Activated CD8-positive, alpha-beta T cell treated with anti-CD3 and anti-CD28 coated beads for 36 hours (primary cell): ENCODE data around the gene ADCY5. TPM values are rescaled to one million over a fixed set of nuclear protein-coding genes. Genes with fewer than 3 reads are reported as not detected.

Experiments
- ATAC-seq: fragments of 200-7000 bp; cut with Tn5 transposase; one replicate; pipeline ENCODE4 v1.10.0; 2021; ENCODE audit warnings: mild to moderate bottlenecking, moderate library complexity
- CTCF ChIA-PET: fragments of 350-600 bp; sonication (Branson Sonifier 250); formaldehyde crosslinking; loops from one replicate; lab custom pipeline; 2021; ENCODE audit warnings: antibody characterized with exemption; lab: Charles Lee
- POLR2A ChIA-PET: fragments of 350-600 bp; sonication (Branson Sonifier 250); formaldehyde crosslinking; loops from one replicate; lab custom pipeline; 2021; ENCODE audit warnings: antibody characterized with exemption; lab: Charles Lee
- DNase-seq: peaks from one replicate; pipeline ENCODE4 v3.0.0-alpha.2; 2020
- H3K27ac Mint-ChIP-seq: one replicate; pipeline ENCODE4 v1.8.0; 2021; ENCODE audit warnings: mild to moderate bottlenecking, mixed read lengths
- H3K27me3 Mint-ChIP-seq: one replicate; pipeline ENCODE4 v1.8.0; 2021; ENCODE audit warnings: mixed read lengths
- H3K36me3 Mint-ChIP-seq: one replicate; pipeline ENCODE4 v1.8.0; 2021; ENCODE audit warnings: low read depth, mixed read lengths
- H3K4me1 Mint-ChIP-seq: one replicate; pipeline ENCODE4 v1.8.0; 2021; ENCODE audit warnings: low read depth, mixed read lengths
- H3K4me3 Mint-ChIP-seq: one replicate; pipeline ENCODE4 v1.8.0; 2021; ENCODE audit warnings: mild to moderate bottlenecking, moderate library complexity, mixed read lengths
- H3K9me3 Mint-ChIP-seq: one replicate; pipeline ENCODE4 v1.8.0; 2021; ENCODE audit warnings: mixed read lengths
- intact Hi-C: fragments of 100-400 bp; cut with micrococcal nuclease; formaldehyde crosslinking; loops from one replicate; pipeline ENCODE4 v1.10.0; 2022
- total RNA-seq, 2 experiments: library from RNA; stranded (reverse); gene quantifications; one replicate each; pipeline ENCODE4 v1.2.3, GENCODE V29; 2021
- TF ChIP-seq, protein P1 (sequence below): fragments of 200-600 bp; IDR thresholded peaks from one replicate; pipeline ENCODE4 v1.8.0; 2022; ENCODE audit warnings: antibody characterized with exemption, mild to moderate bottlenecking

The ADCY5 gene
- total RNA-seq, 2 experiments from 2014 or later, result not detected

DNA sequence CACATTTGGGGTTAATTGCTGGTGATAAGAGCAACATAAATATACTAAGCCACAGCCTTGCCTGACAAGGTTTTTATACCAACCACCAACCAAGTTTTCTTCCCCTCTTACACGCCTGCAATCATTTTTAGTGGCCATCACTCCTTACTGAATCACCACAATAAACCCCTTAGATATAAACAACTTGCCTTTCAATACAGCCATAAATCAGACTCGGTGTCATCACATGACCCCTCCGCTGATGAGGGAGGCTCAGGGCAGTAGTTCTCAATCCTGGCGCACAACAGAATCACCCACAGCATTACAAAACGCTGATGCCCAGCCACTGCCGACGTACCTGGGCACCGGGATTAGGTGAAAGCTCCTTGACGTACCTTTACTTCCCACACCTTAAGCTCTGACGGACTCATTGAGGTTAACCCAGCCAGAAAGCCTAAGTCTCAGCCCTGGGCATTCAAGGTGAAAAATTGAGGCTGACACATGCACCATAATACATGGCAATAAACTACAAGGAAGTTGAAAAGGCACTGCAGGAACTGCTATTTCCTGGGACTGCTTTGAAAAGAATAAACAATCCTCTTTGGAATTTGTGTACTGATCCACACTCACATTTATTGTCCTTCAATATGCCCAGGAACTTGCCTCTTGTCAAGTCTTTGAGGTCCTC lies 17.1 kb downstream of the ADCY5 start:
- POLR2A ChIA-PET, result no interaction called here
- CTCF ChIA-PET, result no interaction called here
- TF ChIP-seq, protein P1, sequence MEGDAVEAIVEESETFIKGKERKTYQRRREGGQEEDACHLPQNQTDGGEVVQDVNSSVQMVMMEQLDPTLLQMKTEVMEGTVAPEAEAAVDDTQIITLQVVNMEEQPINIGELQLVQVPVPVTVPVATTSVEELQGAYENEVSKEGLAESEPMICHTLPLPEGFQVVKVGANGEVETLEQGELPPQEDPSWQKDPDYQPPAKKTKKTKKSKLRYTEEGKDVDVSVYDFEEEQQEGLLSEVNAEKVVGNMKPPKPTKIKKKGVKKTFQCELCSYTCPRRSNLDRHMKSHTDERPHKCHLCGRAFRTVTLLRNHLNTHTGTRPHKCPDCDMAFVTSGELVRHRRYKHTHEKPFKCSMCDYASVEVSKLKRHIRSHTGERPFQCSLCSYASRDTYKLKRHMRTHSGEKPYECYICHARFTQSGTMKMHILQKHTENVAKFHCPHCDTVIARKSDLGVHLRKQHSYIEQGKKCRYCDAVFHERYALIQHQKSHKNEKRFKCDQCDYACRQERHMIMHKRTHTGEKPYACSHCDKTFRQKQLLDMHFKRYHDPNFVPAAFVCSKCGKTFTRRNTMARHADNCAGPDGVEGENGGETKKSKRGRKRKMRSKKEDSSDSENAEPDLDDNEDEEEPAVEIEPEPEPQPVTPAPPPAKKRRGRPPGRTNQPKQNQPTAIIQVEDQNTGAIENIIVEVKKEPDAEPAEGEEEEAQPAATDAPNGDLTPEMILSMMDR, result no peak

GRCh38 chr3:123431007-123431657 lies 17.8 kb downstream of the ADCY5 start:
- ChIA-PET CTCF (no interaction called here), POLR2A (no interaction called here)
- no peak overlapping the region for H3K4me3 Mint-ChIP-seq
- DNase-seq, result no peak
- H3K27ac Mint-ChIP-seq, result no peak overlapping the region
- TF ChIP-seq, protein P1, result no peak
- no peaks in the 10 kb centered on the region for H3K27me3 Mint-ChIP-seq
- no peak for ATAC-seq
- no peaks in the 10 kb centered on the region for H3K4me1 Mint-ChIP-seq
- intact Hi-C loops, result no loop called here
- no peaks in the 10 kb centered on the region for H3K36me3 Mint-ChIP-seq
- H3K9me3 Mint-ChIP-seq, result no peaks in the 10 kb centered on the region

More for the DNA sequence above, 17.1 kb downstream of the ADCY5 start:
- Mint-ChIP-seq H3K27me3 (no peaks in the 10 kb centered on the region), H3K36me3 (no peaks in the 10 kb centered on the region), H3K27ac (no peak overlapping the region), H3K4me1 (no peaks in the 10 kb centered on the region), H3K4me3 (no peak overlapping the region), H3K9me3 (no peaks in the 10 kb centered on the region)
- no peak for ATAC-seq
- no peak for DNase-seq
- intact Hi-C loops, result no loop called here

DNA sequence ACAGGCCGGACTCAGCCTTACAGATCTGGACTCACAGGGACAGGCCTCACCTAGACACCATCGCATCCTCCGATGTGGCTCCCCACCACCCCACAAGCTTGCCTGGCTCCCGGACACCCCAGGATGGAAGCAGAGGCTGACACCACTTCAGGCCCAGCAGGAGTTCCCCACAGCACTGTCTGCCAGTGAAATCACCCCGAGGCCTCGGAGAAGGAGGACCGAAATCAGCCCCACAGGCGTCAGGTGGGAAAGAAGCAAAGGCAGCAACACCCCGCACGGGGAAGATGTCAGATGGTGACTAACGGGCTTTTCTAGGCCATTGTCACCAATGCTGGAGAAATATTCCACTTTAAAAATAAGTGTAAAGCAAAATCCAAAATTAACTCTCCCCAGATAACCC lies 18.6 kb downstream of the ADCY5 start:
- DNase-seq (no peak), ATAC-seq (no peak)
- POLR2A ChIA-PET, result no interaction called here
- H3K4me3 Mint-ChIP-seq, result no peak overlapping the region
- intact Hi-C loops, result no loop called here
- H3K27ac Mint-ChIP-seq, result no peak overlapping the region
- no peaks in the 10 kb centered on the region for H3K4me1 Mint-ChIP-seq
- H3K27me3 Mint-ChIP-seq, result no peaks in the 10 kb centered on the region
- H3K36me3 Mint-ChIP-seq, result no peaks in the 10 kb centered on the region
- TF ChIP-seq, protein P1, result no peak
- H3K9me3 Mint-ChIP-seq, result no peaks in the 10 kb centered on the region
- CTCF ChIA-PET, result no interaction called here

DNA sequence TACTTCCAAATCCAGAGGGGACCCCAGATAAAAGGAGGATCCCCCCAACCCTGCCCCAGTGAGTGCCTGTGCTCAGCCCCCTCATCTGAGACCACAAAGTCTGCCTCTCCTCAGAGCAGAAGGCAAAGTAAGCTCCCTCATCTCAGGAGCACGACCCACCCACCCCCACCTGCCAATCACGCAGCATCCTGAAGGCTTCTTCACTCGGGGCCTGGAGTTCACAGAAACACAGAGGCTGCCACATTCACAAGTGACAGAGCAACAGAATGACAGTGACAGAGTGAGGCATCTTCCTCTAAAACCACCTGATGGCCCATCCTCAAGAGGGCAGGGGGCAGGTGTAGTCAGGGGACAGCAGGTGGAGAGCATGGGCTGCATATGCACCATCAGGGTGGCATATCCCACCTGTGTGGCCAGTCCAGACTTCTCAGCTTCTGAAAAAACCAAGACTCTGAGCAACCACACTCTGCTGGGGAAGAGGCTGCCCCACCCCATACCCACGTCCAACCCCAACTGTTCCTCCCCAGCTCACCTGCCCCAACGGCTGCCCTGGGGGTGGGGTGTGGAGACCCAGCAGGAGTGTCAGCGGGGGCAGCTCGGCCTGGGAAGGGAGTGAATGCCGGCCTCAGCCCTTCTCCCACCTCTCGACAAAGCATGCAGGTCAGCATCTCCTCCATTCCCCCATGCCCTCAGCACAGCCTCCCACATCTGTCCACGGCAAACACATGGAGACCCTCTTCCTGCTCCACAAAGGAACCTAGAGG lies 19.3 kb downstream of the ADCY5 start:
- no peak for ATAC-seq
- Mint-ChIP-seq H3K27ac (no peak overlapping the region), H3K4me3 (no peak overlapping the region), H3K27me3 (no peaks in the 10 kb centered on the region), H3K9me3 (no peaks in the 10 kb centered on the region), H3K4me1 (no peaks in the 10 kb centered on the region), H3K36me3 (no peaks in the 10 kb centered on the region)
- ChIA-PET CTCF (no interaction called here), POLR2A (no interaction called here)
- intact Hi-C loops, result no loop called here
- TF ChIP-seq, protein P1, result no peak
- DNase-seq, result no peak
